Endodermal cell (in vitro differentiated cells): Measurements from ENCODE around the gene XIAP. TPM values are rescaled to one million over a fixed set of nuclear protein-coding genes. Genes with fewer than 3 reads are reported as not detected.
"Not testable (repeated sequence)": the region's sequence is repeated elsewhere in the genome, so short reads cannot be mapped to it uniquely, and the experiment has no call there.

Experiments used
- DNase-seq: peaks from one replicate; pipeline ENCODE4 v3.0.0-alpha.2; 2017
- H3K27ac ChIP-seq: 2 replicates; pipeline ENCODE4 v1.5.1; 2013; ENCODE audit warnings: mild to moderate bottlenecking, low read depth, low read length, moderate library complexity
- H3K27me3 ChIP-seq: 2 replicates; pipeline ENCODE4 v1.6.1; 2013; ENCODE audit warnings: mild to moderate bottlenecking, low read length, moderate library complexity; ENCODE audit not compliant: insufficient read depth, control insufficient read depth, poor library complexity, severe bottlenecking
- H3K36me3 ChIP-seq: 2 replicates; pipeline ENCODE4 v1.7.0; 2013; ENCODE audit warnings: mild to moderate bottlenecking, low read length, moderate library complexity; ENCODE audit not compliant: control insufficient read depth, insufficient read depth
- H3K4me1 ChIP-seq: one replicate; pipeline ENCODE4 v1.7.0; 2013; ENCODE audit warnings: low read length; ENCODE audit not compliant: control insufficient read depth, insufficient read depth
- H3K4me3 ChIP-seq: 2 replicates; pipeline ENCODE4 v1.5.1; 2013; ENCODE audit warnings: mild to moderate bottlenecking, low read length, moderate library complexity
- H3K9ac ChIP-seq: 2 replicates; pipeline ENCODE4 v1.6.1; 2013; ENCODE audit warnings: mild to moderate bottlenecking, low read length, moderate library complexity; ENCODE audit not compliant: poor library complexity, severe bottlenecking; ENCODE audit errors: extremely low read depth
- H3K9me3 ChIP-seq: 2 replicates; pipeline ENCODE4 v1.6.1; 2013; ENCODE audit warnings: mild to moderate bottlenecking, low read length, moderate library complexity; ENCODE audit not compliant: control insufficient read depth
- H3K27ac Mint-ChIP-seq: 2 replicates; pipeline ENCODE4 v1.8.0; 2020; ENCODE audit warnings: mixed read lengths
- H3K27me3 Mint-ChIP-seq: 2 replicates; pipeline ENCODE4 v1.8.0; 2021; ENCODE audit warnings: mild to moderate bottlenecking, mixed read lengths; ENCODE audit not compliant: insufficient read depth
- H3K36me3 Mint-ChIP-seq: 2 replicates; pipeline ENCODE4 v1.8.0; 2020; ENCODE audit warnings: low read depth, mixed read lengths
- H3K4me1 Mint-ChIP-seq: 2 replicates; pipeline ENCODE4 v1.8.0; 2020; ENCODE audit warnings: mixed read lengths
- H3K4me3 Mint-ChIP-seq: 2 replicates; pipeline ENCODE4 v1.8.0; 2020; ENCODE audit warnings: mild to moderate bottlenecking, moderate library complexity, mixed read lengths
- H3K9me3 Mint-ChIP-seq: 2 replicates; pipeline ENCODE4 v1.8.0; 2020; ENCODE audit warnings: mild to moderate bottlenecking, mixed read lengths
- WGBS, 2 experiments: methylation state at CpG; one replicate each; pipeline versions ENCODE4 v1.1.5 to v1.1.7; 2013; ENCODE audit warnings: missing lambda C conversion rate in 2 of 2, mixed read lengths in 1 of 2; ENCODE audit not compliant: insufficient coverage in 1 of 2, insufficient read length in 1 of 2; 5-methylcytosine and 5-hydroxymethylcytosine counted together
- total RNA-seq, 2 donors: library from RNA; stranded (reverse); fragmentation: NEBNext Ultra II Directional in 1 of 2; extraction: Animal tissue kit (Norgen Biotek cat#: 25700) in 1 of 2; gene quantifications; 2 replicates in 1 of 2; 3 replicates in 1 of 2; pipeline ENCODE4 v1.2.1, GENCODE V29; 2021
- TF ChIP-seq, protein P1 (sequence below): fragments of 200-600 bp; sonication (generic); conservative IDR thresholded peaks from 2 replicates; pipeline ENCODE4 v1.5.0; 2021; ENCODE audit warnings: antibody characterized with exemption, mild to moderate bottlenecking

The XIAP gene
- total RNA-seq, 2 donors from 2014 or later: 59.1 to 59.8 TPM

DNA sequence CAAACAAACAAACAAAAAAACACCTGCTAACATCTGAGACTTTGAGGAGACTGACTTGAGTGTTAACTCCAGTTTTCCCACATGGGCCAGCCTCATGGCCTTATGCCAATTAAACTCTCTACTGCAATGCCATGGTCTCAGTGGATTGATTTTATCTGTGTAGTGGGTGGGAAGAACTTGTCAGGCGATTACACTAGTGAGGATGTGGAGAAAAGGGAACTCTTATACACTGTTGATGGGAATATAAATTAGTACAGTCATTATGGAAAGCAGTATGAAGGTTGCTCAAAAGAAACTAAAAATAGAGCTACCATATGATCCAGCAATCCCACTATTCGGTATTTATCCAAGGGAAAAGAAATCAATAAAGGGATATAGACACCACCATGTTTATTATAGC is 12.8 kb upstream of the XIAP start:
- Mint-ChIP-seq H3K36me3 (no peaks in the 10 kb centered on the region), H3K4me1 (peaks cover 6% of the 10 kb centered on the region), H3K27me3 (no peaks in the 10 kb centered on the region), H3K9me3 (peaks cover 62% of the 10 kb centered on the region), H3K27ac (no peak overlapping the region), H3K4me3 (no peak overlapping the region)
- H3K9me3 ChIP-seq: no peaks in the 10 kb centered on the region
- no peaks in the 10 kb centered on the region for H3K4me1 ChIP-seq
- WGBS, 2 experiments: 76% methylated on average over 1 of the region's 2 CpGs; no CpG with 5 or more reads in 1 of the 2 experiments
- DNase-seq: no peak
- H3K9ac ChIP-seq: no peak overlapping the region
- H3K27me3 ChIP-seq: no peaks in the 10 kb centered on the region
- TF ChIP-seq, protein P1, sequence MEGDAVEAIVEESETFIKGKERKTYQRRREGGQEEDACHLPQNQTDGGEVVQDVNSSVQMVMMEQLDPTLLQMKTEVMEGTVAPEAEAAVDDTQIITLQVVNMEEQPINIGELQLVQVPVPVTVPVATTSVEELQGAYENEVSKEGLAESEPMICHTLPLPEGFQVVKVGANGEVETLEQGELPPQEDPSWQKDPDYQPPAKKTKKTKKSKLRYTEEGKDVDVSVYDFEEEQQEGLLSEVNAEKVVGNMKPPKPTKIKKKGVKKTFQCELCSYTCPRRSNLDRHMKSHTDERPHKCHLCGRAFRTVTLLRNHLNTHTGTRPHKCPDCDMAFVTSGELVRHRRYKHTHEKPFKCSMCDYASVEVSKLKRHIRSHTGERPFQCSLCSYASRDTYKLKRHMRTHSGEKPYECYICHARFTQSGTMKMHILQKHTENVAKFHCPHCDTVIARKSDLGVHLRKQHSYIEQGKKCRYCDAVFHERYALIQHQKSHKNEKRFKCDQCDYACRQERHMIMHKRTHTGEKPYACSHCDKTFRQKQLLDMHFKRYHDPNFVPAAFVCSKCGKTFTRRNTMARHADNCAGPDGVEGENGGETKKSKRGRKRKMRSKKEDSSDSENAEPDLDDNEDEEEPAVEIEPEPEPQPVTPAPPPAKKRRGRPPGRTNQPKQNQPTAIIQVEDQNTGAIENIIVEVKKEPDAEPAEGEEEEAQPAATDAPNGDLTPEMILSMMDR: no peak
- no peak overlapping the region for H3K27ac ChIP-seq
- H3K4me3 ChIP-seq: no peak overlapping the region
- H3K36me3 ChIP-seq: no peaks in the 10 kb centered on the region

- 60 to 98% methylated on average over 1 to 10 of the region's 12 CpGs for WGBS, 2 experiments
- no peaks in the 10 kb centered on the region for H3K36me3 ChIP-seq
- TF ChIP-seq, protein P1: no peak
- Mint-ChIP-seq H3K4me1 (peaks cover 6% of the 10 kb centered on the region), H3K27me3 (no peaks in the 10 kb centered on the region), H3K27ac (no peak overlapping the region), H3K9me3 (peaks cover 63% of the 10 kb centered on the region), H3K36me3 (no peaks in the 10 kb centered on the region), H3K4me3 (no peak overlapping the region)
- no peak overlapping the region for H3K9ac ChIP-seq
- H3K4me1 ChIP-seq: no peaks in the 10 kb centered on the region
- H3K27ac ChIP-seq: no peak overlapping the region
- H3K9me3 ChIP-seq: no peaks in the 10 kb centered on the region
- no peak overlapping the region for H3K4me3 ChIP-seq
- no peaks in the 10 kb centered on the region for H3K27me3 ChIP-seq
- DNase-seq: no peak
These were observed 10.8 kb upstream of the XIAP start for GRCh38 chrX:123849096-123849495.

DNA sequence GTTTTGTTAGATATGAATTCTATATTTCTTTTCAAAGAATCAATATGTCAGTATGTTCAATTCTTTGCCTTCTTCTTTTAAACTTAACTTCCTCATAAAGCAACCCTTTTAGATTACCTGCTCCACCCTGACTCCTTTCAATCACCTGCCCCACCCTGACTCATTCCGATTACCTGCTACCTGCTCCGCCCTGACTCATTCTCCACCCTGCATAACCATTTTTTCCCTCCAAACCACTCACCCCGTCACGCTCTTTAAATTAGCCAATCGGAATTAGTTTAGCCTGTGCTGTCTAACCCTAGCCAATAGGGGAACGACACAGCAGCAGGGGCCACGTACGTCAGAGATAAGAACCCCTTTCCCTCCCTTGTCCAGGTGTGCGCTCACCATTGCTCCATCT is 9.9 kb upstream of the XIAP start:
- not testable (repeated sequence) for DNase-seq, H3K9ac ChIP-seq, H3K36me3 Mint-ChIP-seq, H3K9me3 ChIP-seq, H3K4me3 Mint-ChIP-seq, H3K4me1 ChIP-seq, H3K27ac Mint-ChIP-seq, H3K27me3 Mint-ChIP-seq, H3K4me3 ChIP-seq, H3K27me3 ChIP-seq, H3K4me1 Mint-ChIP-seq, H3K27ac ChIP-seq, H3K36me3 ChIP-seq
- peaks cover 62% of the 10 kb centered on the region for H3K9me3 Mint-ChIP-seq
- WGBS, 2 experiments: 81 to 90% methylated on average over 2 to 9 of the region's 9 CpGs

GRCh38 chrX:123851079-123851478 is 8.8 kb upstream of the XIAP start:
- Mint-ChIP-seq H3K9me3 (peaks cover 69% of the 10 kb centered on the region), H3K27ac (no peak overlapping the region), H3K4me1 (peaks cover 6% of the 10 kb centered on the region), H3K36me3 (no peaks in the 10 kb centered on the region), H3K4me3 (no peak overlapping the region), H3K27me3 (no peaks in the 10 kb centered on the region)
- no peaks in the 10 kb centered on the region for H3K9me3 ChIP-seq
- H3K9ac ChIP-seq: no peak overlapping the region
- WGBS, 2 experiments: no CpG with 5 or more reads among the region's 1 CpG
- TF ChIP-seq, protein P1: no peak
- H3K27ac ChIP-seq: no peak overlapping the region
- H3K36me3 ChIP-seq: no peaks in the 10 kb centered on the region
- H3K4me1 ChIP-seq: no peaks in the 10 kb centered on the region
- no peaks in the 10 kb centered on the region for H3K27me3 ChIP-seq
- H3K4me3 ChIP-seq: no peak overlapping the region
- DNase-seq: peak; percentile 49
